Measurements from ENCODE around the gene SLITRK3.

The SLITRK3 gene

DNA sequence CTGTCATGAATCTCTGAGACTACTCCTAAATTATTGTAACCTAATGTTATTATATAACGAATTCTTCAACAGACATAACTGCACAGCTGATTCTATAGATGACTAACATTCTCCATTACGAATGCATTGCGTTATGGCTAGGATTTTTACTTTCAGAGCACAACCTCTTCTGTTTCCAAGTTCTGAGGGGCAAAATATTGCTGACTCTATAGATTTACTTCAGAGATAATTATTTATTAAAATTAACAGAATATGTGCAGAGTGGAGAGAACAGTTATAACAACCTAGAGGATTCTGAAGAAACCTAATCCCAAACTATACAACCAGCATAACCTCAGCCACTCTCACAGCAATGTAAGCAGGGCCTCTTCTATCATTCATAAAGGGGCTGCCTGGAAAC, 25.9 kb downstream of the SLITRK3 start:
- 90% methylated on average over 3 of the region's 3 CpGs for WGBS
- Histone ChIP-seq H2BK5ac (ENCODE audit: low read depth, low read length, poor library complexity, severe bottlenecking) (no peak overlapping the region), H3K9ac (ENCODE audit: low read length) (no peak overlapping the region), H2AFZ (ENCODE audit: low read depth, low read length) (no peak overlapping the region), H2BK15ac (ENCODE audit: low read depth, poor library complexity, severe bottlenecking) (no peak overlapping the region), H3K4ac (ENCODE audit: low read depth in 1 of 2, low read length in 2 of 2) (no peak overlapping the region), H2AK5ac (ENCODE audit: low read length, severe bottlenecking) (no peak overlapping the region), H3K27me3 (ENCODE audit: control insufficient read depth in 1 of 2, insufficient read depth in 1 of 2, low read length in 2 of 2) (no peaks in the 10 kb centered on the region), H4K8ac (ENCODE audit: low read length) (no peak overlapping the region), H4K91ac (ENCODE audit: low read length) (no peak overlapping the region), H3K4me3 (ENCODE audit: insufficient read depth in 1 of 2, low read depth in 1 of 2, low read length in 2 of 2) (no peak overlapping the region), H3K36me3 (ENCODE audit: control insufficient read depth in 1 of 2, insufficient read depth in 2 of 2, low read depth in 1 of 2, low read length in 2 of 2) (no peaks in the 10 kb centered on the region), H3K23ac (ENCODE audit: low read length in 2 of 2) (no peak overlapping the region), H3K4me1 (ENCODE audit: control insufficient read depth, insufficient read depth, low read depth, low read length) (no peaks in the 10 kb centered on the region), H2BK12ac (ENCODE audit: low read length in 2 of 2) (no peak overlapping the region), H3K9me3 (ENCODE audit: control insufficient read depth, low read length) (no peaks in the 10 kb centered on the region), H3K27ac (ENCODE audit: low read length, poor library complexity, severe bottlenecking) (no peak overlapping the region), H3K79me1 (replicated peaks; ENCODE audit: low read length, poor library complexity, severe bottlenecking) (no peaks in the 10 kb centered on the region), H3K4me2 (ENCODE audit: low read length, poor library complexity, severe bottlenecking) (no peak overlapping the region), H3K18ac (ENCODE audit: low read depth in 1 of 2, low read length in 2 of 2) (no peak overlapping the region), H3K14ac (ENCODE audit: low read length in 2 of 2) (no peak overlapping the region), H2BK120ac (ENCODE audit: low read depth, low read length) (no peak overlapping the region)
- DNase-seq = no peak

DNA sequence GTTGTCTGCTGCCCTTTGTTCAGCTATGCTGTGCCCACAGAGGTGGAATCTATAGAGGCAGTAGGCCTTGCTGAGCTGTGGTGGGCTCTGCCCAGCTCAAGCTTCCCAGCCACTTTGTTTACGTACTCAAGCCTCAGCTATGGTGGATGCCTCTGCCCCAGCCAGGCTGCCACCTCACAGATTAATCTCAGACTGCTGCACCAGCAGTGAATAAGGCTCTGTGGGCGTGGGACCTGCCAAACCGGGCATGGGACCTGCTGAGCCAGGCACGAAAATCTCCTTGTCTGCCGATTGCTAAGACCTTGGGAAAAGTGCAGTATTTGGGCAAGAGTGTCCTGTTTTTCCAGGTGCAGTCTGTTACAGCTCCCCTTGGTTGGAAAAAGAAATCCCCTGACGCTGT, 26.8 kb downstream of the SLITRK3 start:
- no peak overlapping the region for H4K91ac ChIP-seq (ENCODE audit: low read length)
- no peaks in the 10 kb centered on the region for H3K36me3 ChIP-seq (ENCODE audit: control insufficient read depth in 1 of 2, insufficient read depth in 2 of 2, low read depth in 1 of 2, low read length in 2 of 2)
- H2BK5ac ChIP-seq (ENCODE audit: low read depth, low read length, poor library complexity, severe bottlenecking) = no peak overlapping the region
- H3K79me1 ChIP-seq (replicated peaks; ENCODE audit: low read length, poor library complexity, severe bottlenecking) = no peaks in the 10 kb centered on the region
- H2BK120ac ChIP-seq (ENCODE audit: low read depth, low read length) = no peak overlapping the region
- H2BK15ac ChIP-seq (ENCODE audit: low read depth, poor library complexity, severe bottlenecking) = no peak overlapping the region
- H3K27me3 ChIP-seq (ENCODE audit: control insufficient read depth in 1 of 2, insufficient read depth in 1 of 2, low read length in 2 of 2) = no peaks in the 10 kb centered on the region
- H3K9me3 ChIP-seq (ENCODE audit: control insufficient read depth, low read length) = no peaks in the 10 kb centered on the region
- no peak overlapping the region for H3K18ac ChIP-seq (ENCODE audit: low read depth in 1 of 2, low read length in 2 of 2)
- no peak overlapping the region for H3K4ac ChIP-seq (ENCODE audit: low read depth in 1 of 2, low read length in 2 of 2)
- H3K4me2 ChIP-seq (ENCODE audit: low read length, poor library complexity, severe bottlenecking) = no peak overlapping the region
- no peak overlapping the region for H4K8ac ChIP-seq (ENCODE audit: low read length)
- H3K23ac ChIP-seq (ENCODE audit: low read length in 2 of 2) = no peak overlapping the region
- H2AK5ac ChIP-seq (ENCODE audit: low read length, severe bottlenecking) = no peak overlapping the region
- H3K9ac ChIP-seq (ENCODE audit: low read length) = no peak overlapping the region
- no peak for DNase-seq
- no peak overlapping the region for H2AFZ ChIP-seq (ENCODE audit: low read depth, low read length)
- no peak overlapping the region for H2BK12ac ChIP-seq (ENCODE audit: low read length in 2 of 2)
- no peaks in the 10 kb centered on the region for H3K4me1 ChIP-seq (ENCODE audit: control insufficient read depth, insufficient read depth, low read depth, low read length)
- no peak overlapping the region for H3K27ac ChIP-seq (ENCODE audit: low read length, poor library complexity, severe bottlenecking)
- no peak overlapping the region for H3K14ac ChIP-seq (ENCODE audit: low read length in 2 of 2)
- 80% methylated on average over 6 of the region's 6 CpGs for WGBS
- no peak overlapping the region for H3K4me3 ChIP-seq (ENCODE audit: insufficient read depth in 1 of 2, low read depth in 1 of 2, low read length in 2 of 2)

DNA sequence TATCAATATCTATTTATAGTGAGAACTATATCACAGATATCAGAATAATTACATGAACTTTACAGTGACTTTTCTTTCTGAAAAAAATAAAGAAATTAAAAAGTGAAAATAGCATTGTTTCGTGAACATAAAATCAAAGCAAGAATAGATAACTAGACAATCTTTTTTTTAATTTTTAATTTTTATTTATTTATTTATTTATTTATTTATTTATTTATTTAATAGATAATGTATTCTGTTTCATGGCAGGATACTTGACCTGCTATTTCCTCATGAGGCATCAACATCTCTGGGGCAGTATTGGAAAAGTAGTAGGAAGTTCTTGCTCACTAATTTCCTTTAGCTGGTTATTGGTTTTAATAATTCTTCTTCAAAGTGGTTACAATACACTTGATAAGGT, 33.3 kb downstream of the SLITRK3 start:
- Histone ChIP-seq H3K79me1 (replicated peaks; ENCODE audit: low read length, poor library complexity, severe bottlenecking) (no peaks in the 10 kb centered on the region), H3K23ac (ENCODE audit: low read length in 2 of 2) (no peak overlapping the region), H2BK120ac (ENCODE audit: low read depth, low read length) (no peak overlapping the region), H3K9me3 (ENCODE audit: control insufficient read depth, low read length) (no peaks in the 10 kb centered on the region), H2AFZ (ENCODE audit: low read depth, low read length) (no peak overlapping the region), H2AK5ac (ENCODE audit: low read length, severe bottlenecking) (no peak overlapping the region), H3K14ac (ENCODE audit: low read length in 2 of 2) (no peak overlapping the region), H2BK12ac (ENCODE audit: low read length in 2 of 2) (no peak overlapping the region), H2BK15ac (ENCODE audit: low read depth, poor library complexity, severe bottlenecking) (no peak overlapping the region), H3K36me3 (ENCODE audit: control insufficient read depth in 1 of 2, insufficient read depth in 2 of 2, low read depth in 1 of 2, low read length in 2 of 2) (no peaks in the 10 kb centered on the region), H4K91ac (ENCODE audit: low read length) (no peak overlapping the region), H3K27ac (ENCODE audit: low read length, poor library complexity, severe bottlenecking) (no peak overlapping the region), H3K27me3 (ENCODE audit: control insufficient read depth in 1 of 2, insufficient read depth in 1 of 2, low read length in 2 of 2) (no peaks in the 10 kb centered on the region), H3K4me3 (ENCODE audit: insufficient read depth in 1 of 2, low read depth in 1 of 2, low read length in 2 of 2) (no peak overlapping the region), H4K8ac (ENCODE audit: low read length) (no peak overlapping the region), H3K4me1 (ENCODE audit: control insufficient read depth, insufficient read depth, low read depth, low read length) (no peaks in the 10 kb centered on the region), H2BK5ac (ENCODE audit: low read depth, low read length, poor library complexity, severe bottlenecking) (no peak overlapping the region), H3K18ac (ENCODE audit: low read depth in 1 of 2, low read length in 2 of 2) (no peak overlapping the region), H3K9ac (ENCODE audit: low read length) (no peak overlapping the region), H3K4ac (ENCODE audit: low read depth in 1 of 2, low read length in 2 of 2) (no peak overlapping the region), H3K4me2 (ENCODE audit: low read length, poor library complexity, severe bottlenecking) (no peak overlapping the region)
- no peak for DNase-seq
- WGBS = no CpG with 5 or more reads among the region's 1 CpG

DNA sequence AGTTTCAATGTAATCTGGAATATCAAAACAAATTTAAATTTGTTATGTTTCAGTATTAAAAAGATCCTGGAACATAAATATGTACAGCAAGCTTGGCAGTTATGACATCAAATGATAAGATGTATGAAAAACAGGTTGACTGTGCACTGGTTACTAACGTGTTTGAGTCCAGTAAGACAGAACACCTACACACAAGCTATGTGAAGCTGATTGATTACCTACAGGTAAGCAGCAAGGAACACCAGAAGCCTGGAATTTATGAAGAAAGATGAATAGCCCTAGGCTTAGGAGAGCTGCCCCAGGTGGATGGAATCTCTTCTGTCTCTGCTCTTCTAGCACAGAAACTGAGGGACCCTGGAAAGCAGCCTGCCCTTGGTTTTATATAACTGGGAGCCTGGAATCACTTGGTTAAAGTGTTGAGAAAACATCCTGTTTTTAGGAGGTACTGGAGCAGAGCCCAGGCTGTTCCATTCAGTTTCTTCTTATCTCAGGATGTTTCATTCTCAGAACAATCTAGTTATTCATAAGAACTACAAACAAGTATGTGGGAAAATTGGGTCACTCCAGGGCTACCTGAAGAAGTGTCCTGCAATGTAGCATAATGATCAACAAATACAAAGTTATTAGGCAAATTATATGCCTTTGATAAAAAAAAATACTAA, 36.3 kb downstream of the SLITRK3 start:
- Histone ChIP-seq H3K18ac (ENCODE audit: low read depth in 1 of 2, low read length in 2 of 2) (no peak overlapping the region), H3K27ac (ENCODE audit: low read length, poor library complexity, severe bottlenecking) (no peak overlapping the region), H2AK5ac (ENCODE audit: low read length, severe bottlenecking) (no peak overlapping the region), H2AFZ (ENCODE audit: low read depth, low read length) (no peak overlapping the region), H3K27me3 (ENCODE audit: control insufficient read depth in 1 of 2, insufficient read depth in 1 of 2, low read length in 2 of 2) (no peaks in the 10 kb centered on the region), H3K36me3 (ENCODE audit: control insufficient read depth in 1 of 2, insufficient read depth in 2 of 2, low read depth in 1 of 2, low read length in 2 of 2) (no peaks in the 10 kb centered on the region), H2BK5ac (ENCODE audit: low read depth, low read length, poor library complexity, severe bottlenecking) (peak overlapping the region; percentile 14), H3K9ac (ENCODE audit: low read length) (no peak overlapping the region), H3K4me3 (ENCODE audit: insufficient read depth in 1 of 2, low read depth in 1 of 2, low read length in 2 of 2) (no peak overlapping the region), H3K14ac (ENCODE audit: low read length in 2 of 2) (no peak overlapping the region), H2BK120ac (ENCODE audit: low read depth, low read length) (no peak overlapping the region), H3K23ac (ENCODE audit: low read length in 2 of 2) (no peak overlapping the region), H2BK12ac (ENCODE audit: low read length in 2 of 2) (no peak overlapping the region), H3K4ac (ENCODE audit: low read depth in 1 of 2, low read length in 2 of 2) (no peak overlapping the region), H3K9me3 (ENCODE audit: control insufficient read depth, low read length) (no peaks in the 10 kb centered on the region), H2BK15ac (ENCODE audit: low read depth, poor library complexity, severe bottlenecking) (no peak overlapping the region), H3K79me1 (replicated peaks; ENCODE audit: low read length, poor library complexity, severe bottlenecking) (no peaks in the 10 kb centered on the region), H4K91ac (ENCODE audit: low read length) (no peak overlapping the region), H3K4me1 (ENCODE audit: control insufficient read depth, insufficient read depth, low read depth, low read length) (no peaks in the 10 kb centered on the region), H4K8ac (ENCODE audit: low read length) (no peak overlapping the region), H3K4me2 (ENCODE audit: low read length, poor library complexity, severe bottlenecking) (no peak overlapping the region)
- 14% methylated on average over 1 of the region's 1 CpG for WGBS
- DNase-seq = no peak

All from mesenchymal stem cell (in vitro differentiated cells and primary cell).